ENCODE measurements around the gene CARNS1. TPM values are rescaled to one million over a fixed set of nuclear protein-coding genes. Genes with fewer than 3 reads are reported as not detected.

CARNS1 gene
- total RNA-seq, 4 donors from 2014 or later = 0.27 to 4.4 (median 0.43) TPM

GRCh38 chr11:67472882-67473281, 57.4 kb downstream of the CARNS1 start:
- no peak for DNase-seq
- in situ Hi-C loops (cut with MboI; ENCODE audit: low pct_ligation_motif_present in 1 of 4, low pct_unique_long_range_greater_than_20kb in 1 of 4, low sequenced_read_pairs in 3 of 4) (no loop called here), intact Hi-C loops (cut with DNase I; ENCODE audit: low total_unique reads) (no loop called here)
- no peak overlapping the region for H3K4me3 ChIP-seq
- no peaks in the 10 kb centered on the region for H3K36me3 ChIP-seq
- H3K9me3 ChIP-seq = no peaks in the 10 kb centered on the region
- peaks cover 3 to 12% (median 10%) of the 10 kb centered on the region in 4 donors for H3K4me1 ChIP-seq
- no peak overlapping the region for H3K27ac ChIP-seq
- TF ChIP-seq EP300 (IDR thresholded peaks at IDR 0.05; ENCODE audit: low read depth) = no peak
- no peak for TF ChIP-seq POLR2AphosphoS5 (IDR thresholded peaks at IDR 0.05)
- no peak for TF ChIP-seq POLR2A (IDR thresholded peaks at IDR 0.05)
- TF ChIP-seq CTCF (IDR thresholded peaks at IDR 0.05) = no peak
- WGBS, 2 donors (ENCODE audit: low coverage in 1 of 2) = 75% methylated on average over 6 to 7 of the region's 7 CpGs
- H3K27me3 ChIP-seq = no peaks in the 10 kb centered on the region

Small RNA genes lying within 50 kb of the gene (small RNA-seq; reads per million reads assigned to genes)
- gene RNU6-1238P = 0 reads per million in 4 donors

Other genes starting within 250 kb of the CARNS1 start
- gene GRK2, start 149.2 kb upstream of the CARNS1 start, total RNA-seq = 100 to 1,000 TPM; 104 to 294 (median 160) TPM
- 100 to 1,000 TPM in 1 of 4 donors, 10 to 100 TPM in 3; 19.7 to 194 (median 54.5) TPM for gene ANKRD13D, start 126.4 kb upstream of the CARNS1 start, total RNA-seq
- gene SSH3, start 112.1 kb upstream of the CARNS1 start, total RNA-seq = 100 to 1,000 TPM in 2 of 4 donors, 10 to 100 TPM in 2; 73.0 to 174 (median 123) TPM
- 100 to 1,000 TPM; 261 to 372 (median 319) TPM for gene POLD4, start 62.1 kb upstream of the CARNS1 start, total RNA-seq
- gene CLCF1, start 42.1 kb upstream of the CARNS1 start, total RNA-seq = 10 to 100 TPM in 1 of 4 donors, 1 to 10 TPM in 3; 1.8 to 46.4 (median 5.8) TPM
- 100 to 1,000 TPM in 2 of 4 donors, 10 to 100 TPM in 2; 37.8 to 470 (median 95.3) TPM for gene RAD9A, start 23.7 kb upstream of the CARNS1 start, total RNA-seq
- 100 to 1,000 TPM in 3 of 4 donors, 10 to 100 TPM in 1; 83.0 to 251 (median 163) TPM for gene PPP1CA, start 13.8 kb upstream of the CARNS1 start, total RNA-seq
- gene TBC1D10C, start 11.6 kb upstream of the CARNS1 start, total RNA-seq = 10 to 100 TPM in 2 of 4 donors, 1 to 10 TPM in 2; 1.2 to 17.2 (median 7.4) TPM
- 100 to 1,000 TPM in 1 of 4 donors, 10 to 100 TPM in 3; 53.5 to 108 (median 75.9) TPM for gene RPS6KB2, start 12.8 kb downstream of the CARNS1 start, total RNA-seq
- 10 to 100 TPM; 13.2 to 78.9 (median 53.9) TPM for gene PTPRCAP, start 22.0 kb downstream of the CARNS1 start, total RNA-seq
- gene CORO1B, start 27.8 kb downstream of the CARNS1 start, total RNA-seq = 100 to 1,000 TPM in 3 of 4 donors, 10 to 100 TPM in 1; 72.6 to 204 (median 151) TPM
- not detected for gene GPR152, start 37.1 kb downstream of the CARNS1 start, total RNA-seq
- gene CABP4, start 39.7 kb downstream of the CARNS1 start, total RNA-seq = 1 to 10 TPM in 2 of 4 donors, not detected in 2; 1.2 to 2.2 TPM
- 100 to 1,000 TPM; 107 to 347 (median 115) TPM for gene TMEM134, start 53.6 kb downstream of the CARNS1 start, total RNA-seq
- 10 to 100 TPM; 32.9 to 71.5 (median 57.6) TPM for gene AIP, start 67.3 kb downstream of the CARNS1 start, total RNA-seq
- 100 to 1,000 TPM in 1 of 4 donors, 10 to 100 TPM in 3; 23.5 to 451 (median 60.8) TPM for gene PITPNM1, start 89.7 kb downstream of the CARNS1 start, total RNA-seq
- 100 to 1,000 TPM in 1 of 4 donors, 10 to 100 TPM in 3; 49.4 to 140 (median 83.4) TPM for gene CDK2AP2, start 92.5 kb downstream of the CARNS1 start, total RNA-seq
- gene CABP2, start 107.8 kb downstream of the CARNS1 start, total RNA-seq = not detected
- 100 to 1,000 TPM; 166 to 578 (median 537) TPM for gene GSTP1, start 168.1 kb downstream of the CARNS1 start, total RNA-seq
- 100 to 1,000 TPM; 421 to 762 (median 554) TPM for gene NDUFV1, start 191.3 kb downstream of the CARNS1 start, total RNA-seq
- gene NUDT8, start 214.3 kb downstream of the CARNS1 start, total RNA-seq = 10 to 100 TPM; 21.3 to 68.5 (median 26.9) TPM
- 10 to 100 TPM in 2 of 4 donors, 1 to 10 TPM in 1, not detected in 1; 1.3 to 16.5 (median 15.0) TPM for gene TBX10, start 224.1 kb downstream of the CARNS1 start, total RNA-seq
- 10 to 100 TPM in 3 of 4 donors, 1 to 10 TPM in 1; 4.1 to 29.4 (median 11.8) TPM for gene ACY3, start 235.1 kb downstream of the CARNS1 start, total RNA-seq